COLO668 (cell line): ENCODE data around the gene PLEKHM3.

Experiments used
- DNase-seq: peaks from one replicate; lab custom pipeline; 2025; ENCODE audit not compliant: unreplicated experiment; lab: John Stamatoyannopoulos, UW

Gene PLEKHM3

DNA sequence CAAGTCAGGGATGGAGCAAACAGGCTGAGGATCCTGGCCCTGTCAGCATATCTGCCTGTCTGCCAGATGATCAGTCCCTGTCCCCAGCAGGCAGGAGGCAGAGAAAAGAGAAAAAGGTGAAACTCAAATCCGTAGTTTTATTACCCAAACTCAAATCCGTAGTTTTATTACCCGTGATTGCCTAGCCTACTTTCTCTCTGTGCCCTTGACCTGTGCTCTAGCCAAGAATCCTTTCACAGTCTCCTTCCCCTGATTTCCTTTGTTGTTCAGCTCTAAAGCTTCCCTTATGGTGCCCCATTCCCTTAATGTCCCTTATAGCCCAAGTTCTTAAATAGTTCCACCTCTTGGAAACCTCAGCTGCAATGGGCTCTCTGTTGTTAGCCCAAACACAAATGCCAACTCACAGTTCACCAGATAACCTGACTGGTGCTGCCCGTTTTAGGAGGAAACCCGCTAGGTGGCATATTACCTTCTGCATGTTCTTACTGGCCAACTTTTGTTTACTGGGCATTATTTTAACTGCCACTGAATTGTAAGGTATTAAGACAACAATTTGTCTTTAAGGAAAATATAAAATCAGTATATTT, 130.0 kb downstream of the PLEKHM3 start:
- no peak for DNase-seq

DNA sequence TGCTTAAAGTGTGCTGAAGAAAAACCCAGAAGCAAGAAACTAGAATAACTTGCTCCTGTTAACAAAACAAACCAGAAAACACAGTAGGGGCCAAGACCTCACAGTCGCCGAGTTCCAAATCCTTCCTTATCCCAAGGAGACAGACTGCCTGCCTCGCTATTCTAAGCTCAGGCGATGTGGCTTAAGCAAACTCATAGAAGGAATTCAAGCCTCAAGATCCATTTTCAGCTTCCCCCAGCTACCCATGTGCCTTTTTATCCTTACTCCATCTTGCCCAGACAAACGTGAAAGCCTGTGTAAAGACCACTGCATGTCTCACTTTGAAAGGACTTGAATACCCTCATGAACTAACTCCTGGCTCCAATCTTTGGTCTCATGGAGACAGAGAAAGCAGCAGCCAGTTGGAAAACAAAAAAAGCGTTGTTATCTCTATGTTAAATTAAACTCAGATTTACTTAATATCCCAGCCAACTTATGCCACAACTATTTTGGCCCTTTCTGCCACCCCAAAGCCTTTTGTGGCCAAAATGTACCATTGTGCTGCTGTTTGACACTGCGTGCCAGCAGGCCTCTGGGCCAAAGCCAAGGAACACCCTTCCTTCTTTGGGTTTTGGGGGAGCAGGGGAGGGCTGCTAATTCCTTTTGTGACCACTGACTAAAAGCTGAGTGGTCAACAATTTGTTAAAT, 132.5 kb downstream of the PLEKHM3 start:
- DNase-seq, result no peak

DNA sequence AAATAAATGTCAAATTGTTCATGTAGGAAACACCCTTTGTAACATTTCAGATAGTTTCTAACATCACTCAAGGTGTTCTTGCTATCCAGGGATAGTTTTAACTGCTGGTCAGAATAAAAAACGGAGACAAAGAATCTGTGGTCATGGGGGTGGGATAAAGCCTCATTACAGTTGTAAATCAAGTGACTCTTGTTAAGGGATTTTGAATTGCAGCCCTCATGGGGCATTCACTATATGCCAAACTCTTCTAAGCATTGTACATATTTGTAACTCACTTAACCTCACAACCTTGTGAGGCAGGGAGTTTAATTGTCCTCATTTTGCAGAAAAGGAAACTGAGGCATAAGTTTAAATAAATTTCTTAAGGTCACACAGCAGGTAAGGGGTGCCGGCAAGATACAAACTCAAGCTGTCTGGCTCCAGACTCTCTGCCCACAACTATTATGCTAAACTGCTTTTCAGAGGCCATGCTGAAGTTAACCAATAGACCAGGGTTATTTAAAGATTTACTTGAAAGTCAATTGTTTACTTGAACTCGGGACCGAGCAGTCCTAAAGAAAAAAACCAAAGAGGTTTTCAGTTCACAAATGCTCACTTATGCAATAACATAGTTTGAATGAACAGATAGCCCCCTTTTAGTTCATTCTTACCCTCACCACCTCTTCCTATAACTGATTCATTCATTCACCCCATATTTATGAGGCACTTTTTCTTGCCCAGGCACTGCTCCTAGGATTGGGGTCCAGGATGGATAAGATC, 134.1 kb downstream of the PLEKHM3 start:
- DNase-seq, result no peak

DNA sequence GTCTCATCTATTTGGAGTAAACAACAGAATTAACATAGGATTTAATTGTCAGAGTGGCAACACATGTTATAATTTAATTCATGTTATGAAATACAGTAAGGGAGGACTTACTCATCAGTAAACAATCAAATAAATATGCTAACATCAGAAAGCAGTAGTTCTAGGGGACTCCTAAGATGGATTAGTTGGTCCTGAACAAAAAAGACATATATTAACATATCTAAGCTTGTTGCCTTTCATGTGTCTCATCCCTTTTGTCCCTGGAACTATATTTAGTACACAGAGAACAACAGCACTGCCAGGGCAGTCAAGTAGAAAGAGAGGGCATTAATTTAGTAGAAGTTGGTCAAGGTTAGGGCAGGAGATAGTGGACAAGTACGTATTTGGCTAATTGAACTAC, 137.8 kb downstream of the PLEKHM3 start:
- DNase-seq, result no peak

DNA sequence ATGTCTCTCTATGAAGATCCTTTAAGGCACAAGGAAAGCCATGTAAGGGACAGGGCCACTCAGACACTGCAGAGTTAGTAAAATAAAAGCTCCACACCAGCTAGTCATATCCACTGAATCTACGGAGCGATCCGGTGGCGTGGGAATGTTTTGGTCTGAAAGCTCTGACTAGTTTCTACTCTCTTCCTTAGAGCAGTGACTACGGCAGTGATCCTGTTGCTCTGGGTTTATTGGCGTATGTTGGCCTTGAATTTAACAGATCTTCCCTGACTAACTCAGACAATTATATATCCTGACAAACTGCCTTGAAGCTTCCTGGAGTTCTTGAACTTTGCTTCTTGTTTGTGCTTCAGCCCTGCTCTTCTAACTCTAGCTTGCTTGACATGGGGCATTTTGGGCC, 140.3 kb downstream of the PLEKHM3 start:
- DNase-seq, result no peak

DNA sequence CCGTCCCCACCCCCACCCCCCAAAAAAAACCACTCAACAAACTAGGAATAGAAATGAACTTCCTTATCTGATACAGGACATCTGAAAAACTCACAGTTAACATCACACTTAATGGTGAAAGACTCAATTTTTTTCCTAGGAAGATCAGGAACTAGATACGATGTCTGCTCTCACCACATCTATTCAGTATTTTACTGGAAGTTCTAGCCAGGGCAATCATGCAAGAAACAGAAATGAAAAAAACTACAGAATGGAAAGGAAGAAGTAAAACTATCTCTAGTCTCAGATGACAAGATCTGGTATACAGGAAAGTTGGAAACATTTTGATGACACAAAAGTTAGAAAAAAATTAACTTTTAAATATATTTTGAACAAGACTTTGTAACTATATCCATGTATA, 141.2 kb downstream of the PLEKHM3 start:
- no peak for DNase-seq

DNA sequence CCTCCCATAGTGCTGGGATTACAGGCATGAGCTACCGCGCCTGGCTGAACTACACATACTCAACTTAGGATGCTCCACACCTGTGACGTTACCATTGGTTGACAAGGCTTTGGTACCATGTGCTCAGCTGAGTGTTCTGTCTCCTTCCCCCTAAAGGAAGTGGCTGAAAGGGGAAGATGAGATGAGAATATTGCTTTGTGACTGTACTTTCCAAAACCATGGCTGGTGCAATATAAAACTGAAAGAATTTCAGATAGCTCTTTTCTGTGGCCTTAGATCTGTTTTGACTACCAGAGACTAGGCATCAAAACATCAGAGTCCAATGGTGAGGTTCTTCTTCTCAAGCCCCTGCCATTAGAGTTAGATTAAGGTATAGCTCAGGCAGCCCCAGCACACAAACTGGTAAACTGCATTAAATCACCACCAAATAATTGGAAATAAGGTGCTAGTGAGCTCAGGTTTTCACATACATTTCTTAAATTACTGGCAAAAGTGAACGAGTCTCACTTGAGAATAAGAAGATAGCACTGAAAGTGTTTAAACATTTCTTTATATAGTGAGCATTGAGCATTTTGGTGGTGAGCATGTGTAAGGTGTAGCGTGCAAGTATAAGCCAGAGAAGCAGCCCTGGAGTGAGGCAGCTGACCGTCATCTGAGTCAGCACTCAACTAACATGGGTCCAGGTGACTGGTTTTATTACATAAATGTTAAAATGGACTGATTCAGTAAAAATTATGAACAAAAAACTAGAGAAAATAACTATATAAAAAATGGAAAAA, 142.1 kb downstream of the PLEKHM3 start:
- DNase-seq, result no peak

DNA sequence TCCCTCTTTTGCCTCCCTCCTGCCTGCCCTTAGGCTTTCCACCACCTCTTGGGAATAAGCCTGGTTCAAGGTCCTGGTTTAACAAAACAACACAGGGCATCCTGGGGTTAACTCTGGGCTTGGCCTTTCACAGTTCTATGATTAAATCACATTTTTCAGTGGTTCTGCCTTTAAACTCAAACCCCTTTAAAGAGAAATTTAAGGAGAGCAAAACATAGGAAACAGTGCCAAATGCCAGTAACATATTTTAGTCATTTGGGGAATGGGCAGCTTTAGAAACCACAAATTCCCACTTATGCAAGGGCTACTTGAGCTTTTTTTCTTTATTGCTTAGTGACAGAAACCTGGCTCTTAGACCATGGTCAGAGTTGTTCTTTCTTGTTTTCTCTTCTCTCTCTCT, 143.4 kb downstream of the PLEKHM3 start:
- no peak for DNase-seq

DNA sequence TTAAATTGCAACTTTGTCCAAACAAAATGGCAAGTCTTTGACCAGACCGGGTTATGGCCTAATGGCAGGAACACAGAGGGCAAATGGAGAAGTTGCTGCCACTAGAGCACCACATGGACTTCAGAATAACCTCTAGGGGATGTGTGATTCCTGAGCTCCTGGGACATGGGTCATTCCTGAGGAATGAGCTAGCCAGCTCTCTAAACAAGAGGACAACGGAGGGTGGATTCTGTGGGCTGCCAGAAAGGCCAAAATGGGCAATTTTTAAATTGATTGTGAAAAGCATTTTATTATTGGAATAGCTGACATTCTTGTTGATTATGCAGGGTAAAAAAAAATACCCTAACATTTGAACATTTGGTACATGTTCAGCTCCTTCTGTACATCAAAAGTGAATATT, 145.8 kb downstream of the PLEKHM3 start:
- no peak for DNase-seq

DNA sequence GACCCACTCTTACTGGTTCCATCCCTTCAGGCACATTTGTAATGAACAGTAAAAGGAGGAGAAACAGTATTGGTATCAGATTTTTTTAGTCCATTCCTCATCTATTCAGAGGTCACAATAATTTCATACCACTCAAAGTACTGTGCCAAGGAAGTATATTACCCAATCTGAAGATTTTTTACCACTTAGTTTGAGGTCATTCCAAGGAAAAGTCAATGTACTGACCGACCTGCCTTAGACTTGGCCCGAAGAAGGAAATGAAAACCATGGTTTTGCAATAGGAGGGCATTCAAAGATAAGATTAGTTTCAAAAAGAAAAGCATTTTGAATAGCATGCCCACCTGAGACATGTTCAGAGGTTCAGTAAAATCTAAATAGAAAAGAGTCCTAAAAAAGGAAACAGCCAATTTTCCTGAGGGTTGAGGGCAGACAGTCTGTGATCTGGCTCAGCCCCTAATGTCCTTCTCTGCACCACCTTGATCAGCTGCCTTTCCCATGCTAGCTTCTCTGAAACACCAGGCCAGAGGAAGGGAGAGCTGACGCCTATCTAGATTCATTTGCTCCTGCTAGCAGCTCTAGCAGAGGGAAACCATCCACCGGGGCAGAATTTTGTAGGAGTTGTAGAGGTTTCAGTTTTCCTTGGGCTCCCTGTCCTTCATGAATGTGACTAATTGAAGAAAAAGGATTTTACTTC, 148.3 kb downstream of the PLEKHM3 start:
- DNase-seq, result no peak

DNA sequence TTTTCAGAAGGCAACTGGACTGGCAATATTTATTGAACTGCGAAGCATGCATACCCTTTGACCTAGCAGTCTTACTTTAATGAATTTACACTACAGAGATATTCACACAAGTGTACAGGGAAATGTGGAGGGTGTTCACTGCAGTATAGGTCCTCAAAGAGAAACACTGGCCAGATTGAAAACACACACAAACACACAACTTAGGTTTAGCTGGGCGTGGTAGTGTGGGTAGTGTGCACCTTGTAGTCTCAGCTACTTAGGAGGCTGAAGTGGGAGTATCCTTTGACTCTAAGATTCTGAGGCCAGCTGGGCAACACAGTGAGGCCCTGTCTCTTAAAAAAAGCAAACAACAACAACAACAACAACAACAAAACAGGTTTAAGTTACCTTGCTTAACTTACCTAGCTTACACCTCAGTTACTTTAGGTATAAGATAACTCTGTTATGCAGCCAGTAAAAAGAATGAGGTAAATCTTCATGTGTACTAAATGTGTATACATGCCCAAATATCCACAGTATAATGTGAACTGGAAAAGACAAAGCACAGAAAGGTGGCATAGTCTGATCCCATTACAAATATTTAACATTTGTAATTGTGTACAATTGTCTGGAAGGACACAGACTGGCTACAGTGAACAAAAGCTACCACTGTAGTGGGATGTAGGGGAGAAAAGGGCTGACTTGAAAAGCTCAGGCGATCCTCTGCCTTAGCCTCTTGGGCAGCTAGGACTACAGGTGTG, 149.7 kb downstream of the PLEKHM3 start:
- DNase-seq, result no peak

DNA sequence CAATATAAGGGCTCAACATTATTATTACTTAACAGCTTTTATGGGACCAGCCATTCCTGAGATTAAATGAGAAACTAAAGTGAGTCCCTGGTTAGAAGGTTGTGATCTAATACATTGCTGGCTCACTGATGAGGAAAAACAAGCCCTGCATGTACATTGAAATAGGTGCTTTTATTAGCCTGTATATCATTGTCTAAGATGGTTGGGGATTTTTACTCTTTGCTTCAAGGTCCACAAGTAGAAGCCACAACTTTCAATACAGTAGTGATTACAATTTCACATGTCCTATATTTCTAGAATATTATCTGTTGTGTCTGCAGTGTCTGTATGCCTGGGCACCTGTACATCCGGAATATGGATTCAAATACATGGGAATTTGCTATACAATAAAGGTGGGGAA, 151.5 kb downstream of the PLEKHM3 start:
- no peak for DNase-seq

DNA sequence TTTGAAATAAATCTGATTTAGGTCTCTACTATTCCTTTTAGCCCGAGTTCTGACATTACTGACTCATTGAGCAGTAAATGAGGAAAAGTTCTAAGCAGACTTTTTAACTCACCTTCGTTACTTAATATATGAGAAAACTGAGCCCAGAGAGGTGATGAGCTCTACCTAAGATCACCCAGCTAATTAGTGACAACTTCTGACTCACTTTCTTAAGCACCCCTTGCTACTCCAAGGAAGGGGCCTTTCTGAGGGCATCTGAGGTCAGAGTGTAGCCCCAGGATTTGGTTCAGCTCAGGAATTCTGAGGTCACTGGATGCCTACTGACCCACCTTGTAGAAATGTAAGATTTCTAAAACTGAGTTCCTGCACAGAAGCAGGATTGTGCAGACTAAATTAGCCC, 153.4 kb downstream of the PLEKHM3 start:
- DNase-seq, result no peak

DNA sequence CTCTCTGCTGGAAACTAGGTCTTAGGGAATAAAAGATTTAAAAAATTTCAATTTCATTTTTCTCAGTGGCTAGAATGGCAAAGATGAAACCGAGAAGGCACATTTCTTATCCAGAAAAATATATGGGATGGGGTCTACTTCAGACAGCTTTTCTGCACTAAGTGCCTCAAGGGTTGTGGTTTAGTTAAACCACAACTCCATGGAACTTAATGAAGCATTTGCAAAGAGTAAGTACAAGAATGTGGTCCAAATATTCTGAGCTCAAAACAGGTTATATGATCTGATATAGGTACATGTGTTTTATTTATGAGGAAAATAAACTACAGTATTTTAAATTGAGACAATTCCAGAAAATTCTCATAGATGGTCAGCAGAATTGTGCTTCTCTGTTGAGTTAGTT, 153.8 kb downstream of the PLEKHM3 start:
- DNase-seq, result no peak

DNA sequence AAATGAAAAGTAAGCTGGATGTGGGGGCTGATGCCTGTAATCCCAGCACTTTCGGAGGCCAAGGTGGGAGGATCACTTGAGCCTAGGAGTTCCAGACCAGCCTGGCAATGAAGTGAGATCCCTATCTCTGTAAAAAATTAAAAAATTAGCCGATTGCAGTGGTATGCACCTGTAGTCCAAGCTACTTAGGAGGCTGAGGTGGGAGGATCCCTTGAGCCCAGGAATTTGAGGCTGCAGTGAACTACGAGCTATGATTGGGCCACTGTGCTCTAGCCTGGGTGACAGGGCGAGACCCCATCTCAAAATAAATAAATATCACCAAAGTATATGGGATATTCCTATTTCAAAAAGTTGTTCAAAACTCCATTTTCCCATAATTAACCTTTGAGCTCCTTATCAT, 154.5 kb downstream of the PLEKHM3 start:
- DNase-seq, result no peak

DNA sequence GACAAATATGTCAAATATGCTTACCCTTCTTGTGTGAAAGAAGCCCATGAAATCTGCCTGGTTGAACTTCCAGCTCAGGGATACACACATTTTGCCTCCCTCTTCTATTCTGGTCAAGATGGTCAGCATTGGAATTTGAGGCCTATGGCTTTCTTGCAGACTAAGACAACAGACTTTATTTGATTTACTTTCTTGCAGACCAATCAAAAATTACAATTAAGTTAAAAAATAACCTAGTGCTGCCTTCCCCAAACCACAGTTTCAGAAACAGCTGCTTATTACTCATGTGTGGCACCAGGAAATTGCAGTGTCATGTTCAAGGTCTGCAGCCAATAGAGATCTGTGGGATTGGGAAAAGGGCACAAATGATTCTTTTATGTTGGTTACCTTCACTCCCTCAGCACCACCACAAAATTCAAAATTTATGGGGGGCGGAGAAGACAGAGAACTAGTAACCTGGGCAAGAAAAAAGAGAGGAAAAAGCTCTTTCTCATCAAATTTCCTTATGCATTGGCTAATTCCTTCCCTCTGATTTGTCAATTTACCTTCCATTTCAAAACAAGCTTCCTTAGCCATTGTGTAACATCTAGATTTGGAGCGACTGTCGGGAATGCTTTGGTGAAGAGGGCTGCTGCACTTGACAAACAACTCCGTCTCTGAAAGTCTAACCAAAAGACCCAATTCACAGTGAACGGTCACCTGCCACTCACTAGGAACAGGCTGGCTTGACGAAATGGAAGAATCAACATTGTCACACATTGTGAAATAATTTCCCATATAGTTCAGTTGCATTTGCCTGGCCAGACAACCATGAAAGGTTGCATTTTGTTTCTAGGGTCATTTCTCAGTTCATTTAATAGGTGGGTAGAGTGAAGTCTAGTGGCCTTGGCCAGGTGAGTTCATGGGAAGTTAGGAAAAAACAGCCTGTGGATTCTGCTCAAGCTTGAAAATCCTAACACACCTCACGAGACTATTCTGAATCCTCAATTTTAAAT, 155.2 kb downstream of the PLEKHM3 start:
- DNase-seq, result no peak

DNA sequence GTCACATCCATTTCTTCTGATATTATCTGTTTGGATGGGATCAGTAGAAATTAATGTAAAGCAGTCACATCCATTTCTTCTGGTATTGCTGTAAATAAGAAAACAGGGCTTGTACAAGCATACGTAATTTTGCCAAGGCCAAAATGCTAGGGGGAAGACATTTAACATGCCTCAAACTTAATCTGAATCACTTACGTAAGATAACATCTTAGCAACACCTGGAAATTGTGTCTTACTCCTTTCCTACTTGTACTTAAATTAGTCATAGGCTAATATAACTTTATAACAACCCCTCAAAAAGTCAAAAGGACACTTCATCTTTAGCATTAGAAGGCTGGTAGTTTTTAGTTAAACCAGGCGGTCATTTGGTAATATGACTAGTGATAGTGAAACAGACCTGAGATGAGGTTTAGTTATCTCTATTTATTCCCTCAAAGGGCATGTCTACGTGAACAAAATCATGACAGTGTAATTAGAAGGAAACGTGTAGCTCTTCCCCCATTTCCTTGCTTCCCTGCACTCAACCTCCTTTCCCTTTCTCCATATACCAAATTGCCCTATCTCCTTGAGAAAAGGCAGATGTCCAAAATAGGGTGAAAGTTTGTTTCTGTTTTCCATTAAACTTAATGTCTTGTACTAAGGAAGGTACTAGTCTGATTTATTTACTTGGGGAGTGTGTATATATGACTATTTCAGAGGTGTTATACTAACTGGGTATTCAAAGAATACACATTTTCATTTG, 156.3 kb downstream of the PLEKHM3 start:
- no peak for DNase-seq

DNA sequence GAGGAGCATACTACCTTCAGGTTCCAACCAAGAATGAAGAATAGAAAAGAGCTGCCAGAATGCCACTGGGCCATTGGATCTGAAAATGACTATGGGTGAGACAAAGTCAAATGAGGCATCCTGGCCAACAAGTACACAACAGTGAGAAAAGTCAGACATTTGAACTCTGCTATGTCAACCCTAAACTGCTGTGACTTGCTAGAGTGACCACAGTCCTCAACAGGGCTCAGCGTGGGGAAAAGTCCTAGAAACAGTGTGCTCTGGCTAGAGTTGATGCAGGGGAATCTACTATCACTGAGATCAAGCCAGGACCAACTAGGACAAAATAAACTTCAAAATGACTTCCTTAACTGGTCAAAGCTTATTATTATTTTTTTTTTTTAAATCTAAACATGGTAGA, 157.4 kb downstream of the PLEKHM3 start:
- DNase-seq, result no peak

DNA sequence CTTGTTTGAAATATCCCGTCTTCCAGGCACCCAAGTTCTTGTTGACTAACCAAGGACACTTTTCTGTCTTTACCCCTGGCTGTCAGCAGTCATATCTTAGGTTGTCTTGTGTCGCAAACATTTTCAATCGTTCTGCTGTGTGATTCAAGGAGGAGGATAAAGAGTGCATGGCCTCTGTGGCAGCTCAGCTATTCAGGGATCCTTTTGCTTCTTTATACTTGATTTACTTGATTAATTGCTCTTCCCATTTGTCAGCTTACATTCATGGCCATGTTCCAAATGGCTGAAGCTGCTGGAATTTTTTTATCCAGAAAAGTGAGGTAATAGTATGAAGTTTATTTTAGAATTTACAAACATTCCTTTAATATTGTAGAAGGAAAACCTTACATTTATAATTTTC, 158.3 kb downstream of the PLEKHM3 start:
- DNase-seq, result no peak
